Neuronal stem cell (in vitro differentiated cells): ENCODE data around the gene LIX1L.

ENCODE experiments used
- DNase-seq: peaks from one replicate; pipeline ENCODE4 v3.0.0-alpha.2; 2013; ENCODE audit warnings: low spot score
- H2AFZ ChIP-seq: one replicate; pipeline ENCODE4 v1.6.1; 2013; ENCODE audit warnings: mild to moderate bottlenecking, low read length, inconsistent platforms
- H2AK5ac ChIP-seq: 2 replicates; pipeline ENCODE4 v1.6.1; 2013; ENCODE audit warnings: low read depth, mild to moderate bottlenecking, inconsistent platforms, low read length, moderate library complexity, mixed read lengths
- H2BK120ac ChIP-seq: 2 replicates; pipeline ENCODE4 v1.6.1; 2013; ENCODE audit warnings: low read depth, mild to moderate bottlenecking, inconsistent platforms, low read length, moderate library complexity, mixed read lengths
- H2BK12ac ChIP-seq: one replicate; pipeline ENCODE4 v1.6.1; 2013; ENCODE audit warnings: low read length, inconsistent platforms
- H2BK15ac ChIP-seq: 2 replicates; pipeline ENCODE4 v1.6.1; 2013; ENCODE audit warnings: mild to moderate bottlenecking, low read length, inconsistent platforms, mixed read lengths
- H2BK5ac ChIP-seq: one replicate; pipeline ENCODE4 v1.6.1; 2013; ENCODE audit warnings: inconsistent platforms, mild to moderate bottlenecking, low read length, moderate library complexity
- H3K14ac ChIP-seq: one replicate; pipeline ENCODE4 v1.6.1; 2013; ENCODE audit warnings: low read length, inconsistent platforms
- H3K18ac ChIP-seq: 2 replicates; pipeline ENCODE4 v1.6.1; 2013; ENCODE audit warnings: low read length, inconsistent platforms
- H3K23ac ChIP-seq: 2 replicates; pipeline ENCODE4 v1.6.1; 2013; ENCODE audit warnings: low read depth, mild to moderate bottlenecking, mixed read lengths, low read length, inconsistent platforms; ENCODE audit not compliant: poor library complexity
- H3K27ac ChIP-seq: replicated peaks from 3 replicates; pipeline ENCODE4 v1.5.1; 2013; ENCODE audit warnings: low read length, inconsistent platforms
- H3K27me3 ChIP-seq, 3 experiments: 2 replicates each; pipeline ENCODE4 v1.6.1; 2013; ENCODE audit warnings: low read length in 3 of 3, mild to moderate bottlenecking in 2 of 3, inconsistent platforms in 1 of 3, low read depth in 1 of 3, mixed read lengths in 1 of 3, moderate library complexity in 1 of 3; ENCODE audit not compliant: control insufficient read depth in 3 of 3, insufficient read depth in 3 of 3
- H3K36me3 ChIP-seq, 2 donors: replicated peaks in 1 of 2; 2 replicates each; pipeline ENCODE4 v1.6.1; 2013; ENCODE audit warnings: low read length in 2 of 2; ENCODE audit not compliant: control insufficient read depth in 2 of 2, insufficient read depth in 2 of 2
- H3K4ac ChIP-seq: 2 replicates; pipeline ENCODE4 v1.6.1; 2013; ENCODE audit warnings: inconsistent platforms, mild to moderate bottlenecking, low read length, moderate library complexity
- H3K4me1 ChIP-seq, 2 donors: 1 replicate in 1 of 2; 2 replicates in 1 of 2; pipeline ENCODE4 v1.6.1; 2013; ENCODE audit warnings: low read length in 2 of 2, low read depth in 1 of 2; ENCODE audit not compliant: control insufficient read depth in 2 of 2, insufficient read depth in 1 of 2
- H3K4me2 ChIP-seq: one replicate; pipeline ENCODE4 v1.6.1; 2013; ENCODE audit warnings: mild to moderate bottlenecking, low read length, inconsistent platforms; ENCODE audit not compliant: insufficient read depth, poor library complexity, severe bottlenecking
- H3K4me3 ChIP-seq, 2 donors: 2 replicates each; pipeline ENCODE4 v1.5.1; 2013; ENCODE audit warnings: low read length in 2 of 2, mild to moderate bottlenecking in 2 of 2, inconsistent platforms in 1 of 2, moderate library complexity in 1 of 2
- H3K79me1 ChIP-seq: one replicate; pipeline ENCODE4 v1.6.1; 2013; ENCODE audit warnings: low read depth, mild to moderate bottlenecking, inconsistent platforms, low read length, moderate library complexity
- H3K9ac ChIP-seq: one replicate; pipeline ENCODE4 v1.6.1; 2013; ENCODE audit warnings: mild to moderate bottlenecking, low read depth, low read length, inconsistent platforms; ENCODE audit not compliant: poor library complexity
- H3K9me3 ChIP-seq, 2 donors: replicated peaks in 1 of 2; 2 replicates each; pipeline versions ENCODE3 to v1.6.1; 2013; ENCODE audit warnings: low read length in 2 of 2, mild to moderate bottlenecking in 2 of 2, inconsistent platforms in 1 of 2, low read depth in 1 of 2, mixed read lengths in 1 of 2, moderate library complexity in 1 of 2; ENCODE audit not compliant: control insufficient read depth in 2 of 2, insufficient read depth in 1 of 2
- H4K8ac ChIP-seq: one replicate; pipeline ENCODE4 v1.6.1; 2013; ENCODE audit warnings: low read depth, mild to moderate bottlenecking, inconsistent platforms, low read length, moderate library complexity
- H4K91ac ChIP-seq: one replicate; pipeline ENCODE4 v1.6.1; 2013; ENCODE audit warnings: low read length, low read depth, mild to moderate bottlenecking, inconsistent platforms; ENCODE audit not compliant: poor library complexity
- WGBS, 2 donors: extraction: QIAGEN DNeasy Blood & Tissue Kit; methylation state at CpG; one replicate each; pipeline ENCODE4 v1.1.7; 2013; ENCODE audit warnings: missing lambda C conversion rate in 2 of 2, mixed read lengths in 1 of 2; ENCODE audit not compliant: insufficient read length in 2 of 2, insufficient replicate concordance in 1 of 2; ENCODE audit errors: extremely low coverage in 2 of 2; 5-methylcytosine and 5-hydroxymethylcytosine counted together

LIX1L gene

DNA sequence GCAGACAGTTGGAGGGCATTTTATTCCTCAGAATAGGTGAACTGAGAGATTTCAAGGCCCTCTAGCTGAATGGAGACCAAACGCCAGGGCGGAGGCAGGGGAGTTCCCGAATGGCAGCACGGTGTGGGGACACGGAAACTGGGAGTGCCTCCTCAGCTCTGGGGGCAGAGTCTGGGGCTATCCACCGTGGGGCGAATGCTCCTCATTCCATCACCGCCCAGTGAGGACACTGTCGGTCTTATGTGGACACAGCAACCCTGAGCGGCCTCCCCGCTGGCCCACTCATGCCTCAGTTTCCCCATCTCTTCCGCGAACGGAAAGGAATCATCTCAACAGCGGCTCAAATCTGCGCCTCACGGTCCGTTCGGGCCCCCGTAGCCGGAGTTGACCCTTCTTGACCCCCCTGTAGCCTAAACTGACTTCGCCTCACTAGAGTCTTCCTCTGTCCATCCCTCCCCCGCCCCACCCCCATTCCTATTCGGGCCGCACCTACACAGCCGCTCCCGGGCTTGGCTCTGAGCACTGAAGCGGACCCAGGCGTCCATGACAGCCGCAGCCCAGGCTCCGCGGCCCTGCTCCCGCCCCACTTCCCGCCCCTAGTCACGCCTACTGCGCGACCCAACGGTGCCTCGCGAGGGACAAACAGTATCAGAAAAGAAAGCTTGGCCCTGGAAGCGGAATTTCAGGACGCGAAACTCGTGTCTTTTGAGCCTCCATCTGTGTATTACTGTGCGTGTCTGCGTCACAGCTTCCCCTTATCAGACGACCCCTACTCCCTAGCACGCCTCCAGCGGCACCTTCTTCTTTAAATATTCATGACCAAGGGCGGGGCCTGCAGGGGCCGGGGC, 39.4 kb downstream of the LIX1L start, which contains the start of gene PEX11B:
PEX11B (minus strand) TSS at position 574 of the 848 bp plus-strand sequence; CDS start at position 545, 29 bp downstream.
- Histone ChIP-seq H2BK12ac (no peak within 1 kb of the TSS), H3K27me3 (no peaks in the 10 kb centered on the region), H3K27ac (no peak within 1 kb of the TSS), H3K9me3 (no peaks in the 10 kb centered on the region), H3K4me1 (peaks cover 2 to 11% of the 10 kb centered on the region in 2 donors), H4K91ac (no peak within 1 kb of the TSS), H3K18ac (peak within 1 kb of the TSS; percentile 80), H3K4me3 (peak within 1 kb of the TSS; percentile 68 to 91), H2BK15ac (no peak within 1 kb of the TSS), H3K9ac (peak within 1 kb of the TSS; percentile 87), H3K4ac (no peak within 1 kb of the TSS), H3K4me2 (peak within 1 kb of the TSS; percentile 89), H3K36me3 (peaks cover 0 to 51% of the 10 kb centered on the region in 2 donors), H2AK5ac (peak within 1 kb of the TSS; percentile 53), H4K8ac (no peak within 1 kb of the TSS), H3K79me1 (no peaks in the 10 kb centered on the region), H3K23ac (peak within 1 kb of the TSS; percentile 8), H2AFZ (peak within 1 kb of the TSS; percentile 91), H2BK120ac (no peak within 1 kb of the TSS), H3K14ac (no peak within 1 kb of the TSS), H2BK5ac (peak within 1 kb of the TSS; percentile 29)
- DNase-seq: peak; percentile 69
- WGBS, 2 donors: no CpG with 5 or more reads among the region's 51 CpGs

GRCh38 chr1:145917595-145917994, 40.2 kb downstream of the LIX1L start:
- Histone ChIP-seq H3K18ac (no peak overlapping the region), H3K79me1 (no peaks in the 10 kb centered on the region), H3K9ac (peak overlapping the region; percentile 87), H3K14ac (no peak overlapping the region), H3K4me1 (peaks cover 2 to 11% of the 10 kb centered on the region in 2 donors), H2BK5ac (no peak overlapping the region), H3K4ac (no peak overlapping the region), H3K27me3 (no peaks in the 10 kb centered on the region), H2AFZ (peak overlapping the region; percentile 91), H3K9me3 (no peaks in the 10 kb centered on the region), H3K4me3 (peak overlapping the region in 1 of 2 donors; percentile 68), H3K36me3 (peaks cover 0 to 49% of the 10 kb centered on the region in 2 donors), H3K27ac (no peak overlapping the region), H2BK120ac (no peak overlapping the region), H2BK12ac (no peak overlapping the region), H3K23ac (no peak overlapping the region), H4K8ac (no peak overlapping the region), H2BK15ac (no peak overlapping the region), H2AK5ac (no peak overlapping the region), H4K91ac (no peak overlapping the region), H3K4me2 (no peak overlapping the region)
- no peak for DNase-seq
- no CpG with 5 or more reads among the region's 5 CpGs for WGBS, 2 donors

GRCh38 chr1:145916745-145917144, 41.1 kb downstream of the LIX1L start:
- H3K27ac ChIP-seq: no peak overlapping the region
- H3K4me1 ChIP-seq: peaks cover 2 to 11% of the 10 kb centered on the region in 2 donors
- whole genome bisulfite sequencing, 2 donors: no CpG with 5 or more reads among the region's 5 CpGs
- H3K9me3 ChIP-seq: no peaks in the 10 kb centered on the region
- H2AFZ ChIP-seq: no peak overlapping the region
- no peak overlapping the region for H2BK15ac ChIP-seq
- H3K79me1 ChIP-seq: no peaks in the 10 kb centered on the region
- no peak overlapping the region for H3K4me3 ChIP-seq
- H4K91ac ChIP-seq: no peak overlapping the region
- H3K14ac ChIP-seq: no peak overlapping the region
- no peak overlapping the region for H2AK5ac ChIP-seq
- no peak overlapping the region for H3K4ac ChIP-seq
- DNase-seq: no peak
- H3K4me2 ChIP-seq: no peak overlapping the region
- H2BK5ac ChIP-seq: no peak overlapping the region
- H3K36me3 ChIP-seq: peaks cover 0 to 49% of the 10 kb centered on the region in 2 donors
- H3K18ac ChIP-seq: no peak overlapping the region
- no peak overlapping the region for H3K23ac ChIP-seq
- H3K27me3 ChIP-seq: no peaks in the 10 kb centered on the region
- no peak overlapping the region for H4K8ac ChIP-seq
- no peak overlapping the region for H2BK12ac ChIP-seq
- no peak overlapping the region for H3K9ac ChIP-seq
- no peak overlapping the region for H2BK120ac ChIP-seq

GRCh38 chr1:145912128-145912641, 45.6 kb downstream of the LIX1L start:
- Histone ChIP-seq H3K4ac (no peak overlapping the region), H3K4me2 (no peak overlapping the region), H3K36me3 (peaks cover 3 to 50% of the 10 kb centered on the region in 2 donors), H3K9ac (no peak overlapping the region), H3K4me3 (no peak overlapping the region), H3K23ac (no peak overlapping the region), H2BK15ac (no peak overlapping the region), H2BK120ac (no peak overlapping the region), H4K91ac (no peak overlapping the region), H2BK5ac (no peak overlapping the region), H3K27ac (no peak overlapping the region), H3K79me1 (no peaks in the 10 kb centered on the region), H3K27me3 (no peaks in the 10 kb centered on the region), H3K9me3 (no peaks in the 10 kb centered on the region), H3K4me1 (peaks cover 0 to 4% of the 10 kb centered on the region in 2 donors), H2BK12ac (no peak overlapping the region), H3K14ac (no peak overlapping the region), H3K18ac (no peak overlapping the region), H2AK5ac (no peak overlapping the region), H4K8ac (no peak overlapping the region), H2AFZ (no peak overlapping the region)
- DNase-seq: no peak
- WGBS, 2 donors: no CpG with 5 or more reads among the region's 11 CpGs
